ENCODE results near the gene TP53TG5. TPM values are rescaled to one million over a fixed set of nuclear protein-coding genes. Genes with fewer than 3 reads are reported as not detected.

Gene TP53TG5
- total and polyA plus RNA-seq, 10 of the 15 experiments (the other 5 are each of a cell fraction or from before 2014, with no cell fraction given), result 0.24 TPM; not detected in 9

DNA sequence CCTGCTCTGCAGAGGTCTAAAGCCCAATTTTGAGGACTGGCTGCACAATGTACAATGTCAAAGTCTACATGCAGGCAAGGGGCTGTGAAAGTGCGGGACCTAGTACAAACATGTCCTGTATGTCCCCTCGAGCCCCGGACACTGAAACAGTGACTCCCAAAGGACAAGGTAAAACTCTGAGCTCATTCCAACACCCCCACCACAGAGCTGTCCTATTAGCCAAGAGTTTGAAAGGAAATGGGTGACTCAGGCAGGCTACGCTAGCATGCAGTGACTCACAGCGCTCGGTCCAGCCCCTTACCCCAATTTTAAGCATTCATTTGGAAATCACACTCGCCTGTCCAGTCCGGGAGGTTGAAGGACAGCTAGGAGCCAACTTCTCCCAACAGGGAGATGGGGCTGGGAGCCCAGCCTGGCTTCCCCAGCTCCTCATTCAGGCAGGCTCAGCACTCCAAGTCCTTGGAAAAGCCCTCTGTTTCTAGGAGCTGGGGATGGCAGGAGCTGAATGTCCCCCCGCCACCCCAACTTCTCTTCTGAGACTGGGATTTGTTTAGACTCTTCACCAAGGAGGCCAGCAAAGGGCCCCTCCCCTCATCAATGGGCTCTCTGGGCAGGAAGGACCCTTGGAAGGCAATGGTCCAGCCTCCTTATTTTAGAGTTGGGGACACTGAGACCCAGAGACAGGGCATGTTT, 33.8 kb downstream of the TP53TG5 start:
- 48% methylated on average over 9 of the region's 9 CpGs for WGBS (ENCODE audit: insufficient coverage, insufficient replicate concordance, low lambda C conversion rate, missing lambda C conversion rate)
- H3K4me1 ChIP-seq (ENCODE audit: control insufficient read depth, insufficient read depth, low read length), result peaks cover 6% of the 10 kb centered on the region
- FAIRE-seq (no peak), DNase-seq (ENCODE audit: low read depth, low spot score) (no peak), ATAC-seq (no peak)
- no peak overlapping the region for H3K4me3 ChIP-seq
- H3K9ac ChIP-seq (ENCODE audit: control insufficient read depth, insufficient read depth, low read length), result no peak overlapping the region
- H3K4me2 ChIP-seq (ENCODE audit: control insufficient read depth, insufficient read depth), result no peak overlapping the region
- ChIA-PET CTCF (interaction anchor here (1.2 kb wide), 2 partner anchors 25 to 29 kb away, joined by 4 to 6 read pairs; no protein-coding TSS in a partner anchor), POLR2A (no interaction called here), SMC1A (ENCODE audit: uncharacterized antibody, unreplicated experiment) (interaction anchor here (1.1 to 1.4 kb wide), 3 partner anchors 26 to 93 kb away, joined by 3 to 4 read pairs (median 4); no protein-coding TSS in a partner anchor), RAD21 (ENCODE audit: unreplicated experiment) (interaction anchor here (0.8 kb wide), 1 partner anchor 93 kb away, joined by 3 read pairs; no protein-coding TSS in a partner anchor)
- TF ChIP-seq BACH1 (IDR thresholded peaks at IDR 0.05; ENCODE audit: borderline replicate concordance) (no peak), SUZ12 (IDR thresholded peaks at IDR 0.05; ENCODE audit: unreplicated experiment) (no peak), STAT3 (IDR thresholded peaks at IDR 0.05; ENCODE audit: low read depth, low read length) (no peak), HDGF (IDR thresholded peaks at IDR 0.05) (no peak), CEBPB (IDR thresholded peaks at IDR 0.05; ENCODE audit: borderline replicate concordance in 1 of 2, low read depth in 2 of 2, low read length in 2 of 2) (no peak), GABPA (IDR thresholded peaks at IDR 0.05; ENCODE audit: low read depth) (no peak), WRNIP1 (IDR thresholded peaks at IDR 0.05; ENCODE audit: borderline replicate concordance, low read depth, low read length) (no peak), RCOR1 (conservative IDR thresholded peaks at IDR 0.05; ENCODE audit: low read depth, low read length) (no peak)
- no peaks in the 10 kb centered on the region for H3K36me3 ChIP-seq (ENCODE audit: control insufficient read depth in 2 of 2, insufficient read depth in 2 of 2, low read length in 1 of 2)
- H3K9me3 ChIP-seq (replicated peaks; ENCODE audit: control insufficient read depth, insufficient read depth, low read length), result no peaks in the 10 kb centered on the region
- no peaks in the 10 kb centered on the region for H3K79me2 ChIP-seq (ENCODE audit: control insufficient read depth, insufficient read depth, low read length)
- H3K27ac ChIP-seq (ENCODE audit: control insufficient read depth, insufficient read depth), result no peak overlapping the region
- H3K27me3 ChIP-seq (replicated peaks in 1 of 2; ENCODE audit: control insufficient read depth in 2 of 2, insufficient read depth in 2 of 2, low read length in 1 of 2), result 0 out of 4 replicates have a peak, but pooled peaks cover 0 to 6% of the 10 kb centered on the region in 2 experiments
- in situ Hi-C loops (cut with MboI) (no loop called here), intact Hi-C loops (cut with micrococcal nuclease; ENCODE audit: unreplicated experiment) (no loop called here)
- no TSS peak for BruUV-seq (replicated peaks)
- no peak overlapping the region for H2AFZ ChIP-seq (ENCODE audit: control insufficient read depth, low read depth, low read length)
- H4K20me1 ChIP-seq (ENCODE audit: control insufficient read depth, insufficient read depth), result peaks cover 2% of the 10 kb centered on the region; the same call in 1 of the 2 replicates

Measured in GM12878 (cell line).